ENCODE measurements around the gene ITGA3.

Gene ITGA3

GRCh38 chr17:50026837-50027171, 29.1 kb upstream of the ITGA3 start:
- TF ChIP-seq CTCF (IDR thresholded peaks at IDR 0.05; ENCODE audit: control extremely low read depth, extremely low read depth, low read depth, missing control alignments), result peak; percentile 97
- ChIA-PET POLR2A (no interaction called here), CTCF (interaction anchor here (0.7 to 8.7 kb wide), 9 partner anchors 8 to 247 kb away, joined by 3 to 75 read pairs (median 3); partner anchors contain the start of gene PDK2)
- DNase-seq (ENCODE audit: extremely low spot score), result peak; percentile 88

- ChIA-PET CTCF (interaction anchor here (0.7 to 8.7 kb wide), 11 partner anchors 9 to 246 kb away, joined by 3 to 75 read pairs (median 3); partner anchors contain the start of gene PDK2), POLR2A (no interaction called here)
- DNase-seq (ENCODE audit: extremely low spot score), result no peak
- TF ChIP-seq CTCF (IDR thresholded peaks at IDR 0.05; ENCODE audit: control extremely low read depth, extremely low read depth, low read depth, missing control alignments), result no peak
Observed at GRCh38 chr17:50027172-50027880, 28.6 kb upstream of the ITGA3 start.

GRCh38 chr17:50027881-50028735, 27.8 kb upstream of the ITGA3 start:
- POLR2A ChIA-PET, result no interaction called here
- TF ChIP-seq CTCF (IDR thresholded peaks at IDR 0.05; ENCODE audit: control extremely low read depth, extremely low read depth, low read depth, missing control alignments), result no peak
- DNase-seq (ENCODE audit: extremely low spot score), result no peak
- CTCF ChIA-PET, result interaction anchor here (0.9 to 8.7 kb wide), 11 partner anchors 9 to 471 kb away, joined by 3 to 75 read pairs (median 4); partner anchors contain the start of gene PDK2

- DNase-seq (ENCODE audit: extremely low spot score), result no peak
- TF ChIP-seq CTCF (IDR thresholded peaks at IDR 0.05; ENCODE audit: control extremely low read depth, extremely low read depth, low read depth, missing control alignments), result no peak
- CTCF ChIA-PET, result interaction anchor here (0.6 to 8.7 kb wide), 10 partner anchors 18 to 472 kb away, joined by 3 to 75 read pairs (median 4); partner anchors contain the start of genes ITGA3 and PDK2
- POLR2A ChIA-PET, result no interaction called here
Observed at GRCh38 chr17:50028736-50029120, 27.2 kb upstream of the ITGA3 start.

- no peak for TF ChIP-seq CTCF (IDR thresholded peaks at IDR 0.05; ENCODE audit: control extremely low read depth, extremely low read depth, low read depth, missing control alignments)
- CTCF ChIA-PET, result interaction anchor here (0.6 to 8.7 kb wide), 9 partner anchors 19 to 472 kb away, joined by 3 to 75 read pairs (median 4); partner anchors contain the start of genes ITGA3 and PDK2
- no peak for DNase-seq (ENCODE audit: extremely low spot score)
- POLR2A ChIA-PET, result no interaction called here
Observed at GRCh38 chr17:50029185-50029584, 26.7 kb upstream of the ITGA3 start.

GRCh38 chr17:50033316-50033715, 22.6 kb upstream of the ITGA3 start:
- ChIA-PET POLR2A (no interaction called here), CTCF (interaction anchor here (6.0 to 8.7 kb wide), 2 partner anchors 36 to 54 kb away, joined by 27 to 70 read pairs; no protein-coding TSS in a partner anchor)
- DNase-seq (ENCODE audit: extremely low spot score), result no peak
- no peak for TF ChIP-seq CTCF (IDR thresholded peaks at IDR 0.05; ENCODE audit: control extremely low read depth, extremely low read depth, low read depth, missing control alignments)
